Right atrium auricular region (tissue), 2 donors: ENCODE measurements around the gene RASD1. TPM values are rescaled to one million over a fixed set of nuclear protein-coding genes. Genes with fewer than 3 reads are reported as not detected.
A peak's percentile ranks its signal among the peaks of the same experiment; 100 is the strongest.

Experiments
- DNase-seq: peaks from one replicate; pipeline ENCODE4 v3.0.0-alpha.2; 2019; ENCODE audit warnings: low spot score
- H3K27ac ChIP-seq, 2 donors: fragments of 200-600 bp; sonication (generic); 1 replicate in 1 of 2; 2 replicates in 1 of 2; pipeline ENCODE4 v1.5.1; 2016 to 2019
- H3K27me3 ChIP-seq, 2 donors: fragments of 200-600 bp; sonication (generic); one replicate each; pipeline versions ENCODE4 v1.5.1 to v1.6.0; 2017 to 2019
- H3K36me3 ChIP-seq: fragments of 200-600 bp; sonication (generic); one replicate; pipeline ENCODE4 v1.5.1; 2016
- H3K4me1 ChIP-seq, 2 donors: fragments of 200-600 bp; sonication (generic); one replicate each; pipeline versions ENCODE4 v1.5.1 to v1.6.0; 2017 to 2019
- H3K4me3 ChIP-seq, 2 donors: fragments of 200-600 bp; sonication (generic); 1 replicate in 1 of 2; 2 replicates in 1 of 2; pipeline ENCODE4 v1.5.1; 2017 to 2019; ENCODE audit warnings: mild to moderate bottlenecking in 1 of 2, moderate library complexity in 1 of 2
- H3K9me3 ChIP-seq, 2 donors: fragments of 200-600 bp; sonication (generic); one replicate each; pipeline ENCODE4 v1.5.1; 2019
- CTCF ChIP-seq, 2 donors: fragments of 200-600 bp; sonication (generic); IDR thresholded peaks; one replicate each; pipeline ENCODE4 v1.5.1; 2019; ENCODE audit warnings: antibody characterized with exemption in 2 of 2
- total RNA-seq, 2 donors: library from RNA; depleted of rRNA; stranded (reverse); fragments of >200 nt; gene quantifications; one replicate each; pipeline ENCODE4 v1.1.0, GENCODE V29; 2016

Gene RASD1
- total RNA-seq, 2 donors from 2014 or later: 37.9 to 131 TPM

DNA sequence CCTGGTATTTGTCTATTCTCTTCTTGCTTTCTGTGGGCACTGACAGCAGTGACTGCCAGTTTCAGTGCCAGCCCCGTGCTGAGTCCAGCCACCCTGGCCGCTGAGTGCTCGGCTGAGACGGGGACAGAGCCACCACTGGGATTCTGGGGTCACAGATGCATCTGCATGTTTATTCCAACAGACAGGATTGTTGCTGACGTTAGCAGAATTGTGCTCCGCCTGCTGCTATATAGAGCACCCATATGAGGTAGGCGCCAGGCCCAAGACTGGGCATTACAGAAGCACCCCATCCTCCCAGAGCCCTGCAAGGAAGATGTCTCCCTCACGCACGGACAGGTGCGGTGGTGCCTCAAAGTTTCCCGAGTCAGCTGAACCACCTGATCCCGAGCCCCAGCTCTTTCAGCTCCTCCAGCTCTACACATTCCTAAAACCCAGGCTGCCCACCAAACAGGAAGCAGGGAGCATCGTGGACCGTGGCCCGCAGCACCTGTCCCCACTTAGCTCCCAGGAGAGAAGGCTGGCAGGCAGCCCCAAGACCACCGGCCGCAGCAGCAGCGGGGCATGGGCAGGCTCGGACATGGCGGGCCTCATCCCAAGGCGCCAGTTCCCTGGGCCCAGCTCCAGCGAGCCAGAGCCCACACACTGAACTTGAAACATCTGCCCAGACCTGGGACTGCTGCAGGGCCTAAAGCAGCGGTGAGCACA is 44.9 kb upstream of the RASD1 start:
- no peaks in the 10 kb centered on the region for H3K36me3 ChIP-seq
- DNase-seq: no peak
- peak overlapping the region; percentile 81 to 94 for H3K27ac ChIP-seq
- no peak for TF ChIP-seq CTCF (IDR thresholded peaks at IDR 0.05)
- H3K27me3 ChIP-seq: no peaks in the 10 kb centered on the region
- H3K9me3 ChIP-seq: no peaks in the 10 kb centered on the region
- H3K4me3 ChIP-seq: no peak overlapping the region
- H3K4me1 ChIP-seq: peaks cover 0 to 48% of the 10 kb centered on the region in 2 donors

GRCh38 chr17:17540278-17540906 is 44.2 kb upstream of the RASD1 start:
- Histone ChIP-seq H3K4me3 (no peak overlapping the region), H3K9me3 (no peaks in the 10 kb centered on the region), H3K27ac (peak overlapping the region; percentile 81 to 94), H3K27me3 (no peaks in the 10 kb centered on the region), H3K36me3 (no peaks in the 10 kb centered on the region), H3K4me1 (peaks cover 0 to 49% of the 10 kb centered on the region in 2 donors)
- TF ChIP-seq CTCF (IDR thresholded peaks at IDR 0.05): no peak
- no peak for DNase-seq

- no peaks in the 10 kb centered on the region for H3K36me3 ChIP-seq
- TF ChIP-seq CTCF (IDR thresholded peaks at IDR 0.05): no peak
- H3K4me3 ChIP-seq: no peak overlapping the region
- H3K27me3 ChIP-seq: no peaks in the 10 kb centered on the region
- H3K4me1 ChIP-seq: peaks cover 0 to 45% of the 10 kb centered on the region in 2 donors
- peak overlapping the region; percentile 81 to 94 for H3K27ac ChIP-seq
- H3K9me3 ChIP-seq: no peaks in the 10 kb centered on the region
- DNase-seq: no peak
These were observed 43.4 kb upstream of the RASD1 start for GRCh38 chr17:17539591-17539990.

DNA sequence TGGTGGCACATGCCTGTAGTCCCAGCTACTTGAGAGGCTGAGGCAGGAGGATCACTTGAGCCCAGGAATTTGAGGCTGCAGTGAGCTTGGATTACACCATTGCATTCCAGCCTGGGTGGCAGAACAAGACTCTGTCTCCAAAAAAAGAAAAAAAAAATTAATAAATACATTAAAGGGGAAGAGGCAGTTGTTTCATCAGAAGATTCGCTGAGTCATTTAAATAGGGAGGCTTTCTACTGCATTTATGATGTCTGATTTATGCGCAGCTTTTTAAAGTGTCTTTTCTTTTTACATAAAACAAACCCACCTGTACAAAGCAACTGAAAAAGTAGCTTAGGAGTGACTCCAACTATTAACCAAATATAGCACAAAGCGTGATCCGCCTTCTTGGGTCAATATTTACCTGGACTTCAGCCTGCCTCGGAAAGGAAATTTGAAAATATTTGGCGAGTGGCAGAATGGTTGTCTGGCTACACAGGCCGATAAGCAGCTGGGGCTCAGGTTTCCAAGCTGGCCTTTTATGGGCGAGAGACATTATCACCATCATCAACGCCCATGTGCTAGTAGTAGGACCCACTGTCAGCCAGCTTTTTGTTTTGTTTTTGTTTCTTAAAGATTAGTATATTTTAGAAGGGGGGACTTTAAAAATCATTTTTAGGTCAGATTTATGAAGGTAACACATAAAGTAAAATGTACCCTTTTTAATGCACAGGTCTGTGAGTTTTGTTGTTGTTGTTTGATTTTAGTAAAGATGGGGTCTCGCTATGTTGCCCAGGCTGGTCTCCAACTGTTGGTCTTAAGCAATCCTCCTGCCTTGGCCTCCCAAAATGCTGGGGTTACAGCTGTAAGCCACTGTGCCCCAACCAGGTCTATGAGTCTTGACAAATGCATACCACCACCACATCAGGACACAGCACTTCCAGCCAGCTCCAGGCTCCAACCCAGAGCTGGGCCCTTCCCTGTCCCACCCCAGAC is 42.5 kb upstream of the RASD1 start:
- Histone ChIP-seq H3K4me1 (peaks cover 0 to 45% of the 10 kb centered on the region in 2 donors), H3K36me3 (no peaks in the 10 kb centered on the region), H3K9me3 (no peaks in the 10 kb centered on the region), H3K27ac (peak overlapping the region; percentile 81 to 94), H3K27me3 (no peaks in the 10 kb centered on the region), H3K4me3 (no peak overlapping the region)
- no peak for TF ChIP-seq CTCF (IDR thresholded peaks at IDR 0.05)
- DNase-seq: no peak

GRCh38 chr17:17537311-17538099 is 41.3 kb upstream of the RASD1 start:
- H3K9me3 ChIP-seq: no peaks in the 10 kb centered on the region
- H3K4me3 ChIP-seq: no peak overlapping the region
- no peaks in the 10 kb centered on the region for H3K36me3 ChIP-seq
- DNase-seq: no peak
- peaks cover 0 to 45% of the 10 kb centered on the region in 2 donors for H3K4me1 ChIP-seq
- no peak for TF ChIP-seq CTCF (IDR thresholded peaks at IDR 0.05)
- H3K27ac ChIP-seq: peak overlapping the region; percentile 81 to 94
- no peaks in the 10 kb centered on the region for H3K27me3 ChIP-seq
